Left lobe of liver (tissue), 2 donors: Measurements from ENCODE around the gene RAB31. TPM values are rescaled to one million over a fixed set of nuclear protein-coding genes. Genes with fewer than 3 reads are reported as not detected.
A peak's percentile ranks its signal among the peaks of the same experiment; 100 is the strongest.

Source experiments
- ATAC-seq: fragments of 200-7000 bp; cut with Tn5 transposase; one replicate; pipeline ENCODE4 v1.9.1; 2020; ENCODE audit warnings: mild to moderate bottlenecking, moderate library complexity
- DNase-seq: peaks from one replicate; pipeline ENCODE4 v3.0.0-alpha.2; 2020; ENCODE audit warnings: low spot score
- total RNA-seq: library from RNA; stranded (reverse); gene quantifications from one replicate; pipeline ENCODE4 v1.2.1, GENCODE V29; 2021
- donor health status: DM: no; HTN: no; CAD: no; lungs with moderate emphysema.
- donor health status: DM: no; HTN: yes; CAD: no.

RAB31 gene
- total RNA-seq, 1 donor from 2014 or later: 7.8 TPM

- DNase-seq (no peak), ATAC-seq (no peak)
Observed at GRCh38 chr18:9690418-9691188, 17.5 kb upstream of the RAB31 start.

GRCh38 chr18:9691235-9691634, 16.9 kb upstream of the RAB31 start:
- no peak for ATAC-seq

DNA sequence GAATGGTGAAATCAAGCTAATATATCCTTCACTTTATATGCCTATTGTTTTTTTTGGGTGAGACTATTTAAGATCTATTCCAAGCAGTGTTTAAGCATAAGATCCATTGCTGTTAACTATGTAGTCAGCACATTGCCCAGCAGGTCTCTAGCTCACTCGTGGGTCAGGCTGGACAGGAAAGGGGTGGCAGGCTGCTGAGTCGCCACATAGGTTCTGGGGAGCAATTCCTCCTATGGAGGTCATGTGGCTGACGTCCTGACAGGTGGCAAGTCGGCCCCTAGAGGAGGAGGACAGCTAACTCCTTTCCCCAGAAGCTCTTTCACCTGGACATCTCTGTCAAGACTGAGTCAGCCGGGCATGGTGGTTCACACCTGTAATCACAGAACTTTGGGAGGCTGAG, 13.9 kb upstream of the RAB31 start:
- no peak for ATAC-seq

More at GRCh38 chr18:9691235-9691634, 16.9 kb upstream of the RAB31 start:
- DNase-seq: no peak

GRCh38 chr18:9694952-9695495, 13.1 kb upstream of the RAB31 start:
- no peak for DNase-seq
- no peak for ATAC-seq

More for the DNA sequence above, 13.9 kb upstream of the RAB31 start:
- DNase-seq: no peak

DNA sequence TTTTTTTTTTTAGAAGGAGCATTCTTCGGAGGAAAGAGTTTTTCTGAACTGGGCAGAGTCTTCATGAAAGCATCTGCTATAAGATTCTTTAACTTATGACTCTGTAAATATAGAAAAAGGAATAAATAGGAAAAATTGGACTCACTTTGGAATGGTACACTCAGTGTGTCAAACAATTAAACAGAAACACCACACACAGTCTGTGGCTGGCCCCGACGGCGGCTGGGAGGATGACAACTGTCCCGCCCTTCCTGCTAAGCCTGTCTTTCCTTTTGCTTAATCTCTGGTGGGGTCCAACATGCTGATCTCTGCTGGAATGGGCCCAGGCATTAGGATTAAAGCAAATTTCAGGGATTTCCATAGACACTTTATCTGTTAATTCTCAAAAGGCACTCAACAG, 12.5 kb upstream of the RAB31 start:
- DNase-seq: no peak
- peak; percentile 39 for ATAC-seq

DNA sequence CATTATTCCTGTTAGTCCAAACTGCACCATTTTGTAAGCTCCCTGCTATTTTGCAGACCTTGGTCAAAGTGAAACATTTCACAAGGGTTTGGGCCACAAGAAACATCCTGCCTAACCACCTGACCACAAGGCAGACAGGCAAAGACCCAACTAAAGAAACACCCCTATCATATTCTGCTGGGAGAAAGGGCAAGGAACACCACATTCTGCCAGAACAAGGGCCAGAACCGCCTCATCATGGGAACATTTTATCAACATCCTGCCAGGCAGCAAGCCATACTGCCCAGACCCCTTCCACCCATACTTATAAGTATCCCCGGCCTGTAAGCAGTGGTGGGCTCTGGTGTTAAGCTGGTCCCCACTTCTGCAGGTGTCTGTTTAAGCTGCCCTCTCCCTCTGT, 12.0 kb upstream of the RAB31 start:
- DNase-seq: no peak
- ATAC-seq: no peak

GRCh38 chr18:9696701-9697100, 11.4 kb upstream of the RAB31 start:
- ATAC-seq (no peak), DNase-seq (no peak)

DNA sequence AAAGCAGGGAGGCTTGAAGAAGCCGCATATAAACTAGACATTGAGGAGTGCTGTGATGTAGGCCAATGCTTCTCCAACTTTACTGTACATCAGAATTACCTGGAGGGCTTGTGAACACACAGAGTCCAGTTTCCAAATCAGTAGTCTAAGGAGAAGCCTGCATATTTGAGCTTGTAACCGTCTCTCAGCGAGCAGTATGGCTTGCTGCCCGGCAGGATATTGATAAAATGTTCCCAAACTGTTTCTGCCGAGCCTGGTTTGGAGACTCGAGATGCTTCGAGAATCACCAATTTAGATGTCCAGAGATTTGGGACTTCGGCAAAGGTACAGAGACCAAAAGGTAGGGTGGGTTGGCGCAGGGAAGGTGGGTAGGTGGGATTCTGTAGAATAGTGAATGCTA, 11.0 kb upstream of the RAB31 start:
- DNase-seq: no peak
- ATAC-seq: no peak

- ATAC-seq (no peak), DNase-seq (no peak)
Observed at GRCh38 chr18:9698497-9698896, 9.6 kb upstream of the RAB31 start.

DNA sequence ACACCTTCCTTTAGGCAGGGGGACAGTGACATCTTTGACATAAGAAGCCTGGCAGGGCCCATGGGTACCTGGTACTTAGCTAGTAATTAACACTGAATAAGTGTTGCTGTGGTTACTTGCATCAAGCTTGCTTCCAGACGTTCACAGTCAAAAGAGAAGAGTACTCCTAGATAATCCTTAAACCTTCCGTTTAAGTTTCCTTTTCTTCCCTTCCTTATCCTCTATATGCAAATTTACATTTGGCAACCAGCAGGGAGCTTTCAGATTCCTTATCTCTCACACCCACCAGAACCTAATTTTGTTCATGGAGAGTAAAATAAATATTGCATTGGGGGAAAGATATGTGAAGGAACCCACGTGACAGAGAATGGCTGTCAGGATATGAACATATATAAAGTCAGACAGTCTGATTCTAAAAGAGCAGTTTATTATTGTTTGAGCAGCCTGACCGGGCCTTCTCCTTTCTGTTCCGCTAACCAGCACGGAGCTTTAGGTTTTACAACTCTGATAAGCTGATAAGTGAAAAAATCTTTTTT, 7.8 kb upstream of the RAB31 start:
- DNase-seq: no peak

DNA sequence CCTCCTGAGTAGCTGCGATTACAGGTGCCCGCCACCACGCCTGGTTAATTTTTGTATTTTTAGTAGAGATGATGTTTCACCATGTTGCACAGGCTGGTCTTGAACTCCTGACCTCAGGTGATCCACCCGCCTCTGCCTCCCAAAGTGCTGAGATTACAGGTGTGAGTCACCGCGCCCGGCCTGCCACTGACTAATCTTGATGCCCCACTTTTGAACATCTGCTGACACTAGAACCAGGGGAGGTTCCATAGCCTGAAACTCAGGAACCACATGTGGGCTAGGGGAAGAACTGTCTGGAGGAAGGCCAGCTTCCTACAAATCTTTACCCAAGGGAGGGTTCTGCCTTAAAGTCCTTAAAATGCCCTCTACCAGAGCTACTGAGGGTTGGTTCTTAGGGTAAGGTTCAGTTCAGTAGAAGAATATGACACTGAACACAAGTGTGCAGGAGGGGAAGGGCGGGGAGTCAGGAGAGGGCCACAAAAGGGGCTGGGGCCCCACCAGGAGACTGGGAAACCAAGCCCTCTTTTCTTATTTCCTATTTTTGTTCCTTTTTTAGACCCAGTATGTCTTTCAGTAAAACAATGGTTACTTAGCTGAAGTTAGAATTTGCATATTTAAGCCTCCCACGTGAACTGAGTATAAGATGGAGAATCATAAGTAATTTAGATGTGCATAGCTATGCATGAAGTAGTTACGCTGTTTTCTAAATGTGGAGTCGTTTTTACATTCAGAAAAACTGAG, 6.3 kb upstream of the RAB31 start:
- ATAC-seq: peak; percentile 21
- no peak for DNase-seq

More for the DNA sequence above, 7.8 kb upstream of the RAB31 start:
- ATAC-seq: no peak

DNA sequence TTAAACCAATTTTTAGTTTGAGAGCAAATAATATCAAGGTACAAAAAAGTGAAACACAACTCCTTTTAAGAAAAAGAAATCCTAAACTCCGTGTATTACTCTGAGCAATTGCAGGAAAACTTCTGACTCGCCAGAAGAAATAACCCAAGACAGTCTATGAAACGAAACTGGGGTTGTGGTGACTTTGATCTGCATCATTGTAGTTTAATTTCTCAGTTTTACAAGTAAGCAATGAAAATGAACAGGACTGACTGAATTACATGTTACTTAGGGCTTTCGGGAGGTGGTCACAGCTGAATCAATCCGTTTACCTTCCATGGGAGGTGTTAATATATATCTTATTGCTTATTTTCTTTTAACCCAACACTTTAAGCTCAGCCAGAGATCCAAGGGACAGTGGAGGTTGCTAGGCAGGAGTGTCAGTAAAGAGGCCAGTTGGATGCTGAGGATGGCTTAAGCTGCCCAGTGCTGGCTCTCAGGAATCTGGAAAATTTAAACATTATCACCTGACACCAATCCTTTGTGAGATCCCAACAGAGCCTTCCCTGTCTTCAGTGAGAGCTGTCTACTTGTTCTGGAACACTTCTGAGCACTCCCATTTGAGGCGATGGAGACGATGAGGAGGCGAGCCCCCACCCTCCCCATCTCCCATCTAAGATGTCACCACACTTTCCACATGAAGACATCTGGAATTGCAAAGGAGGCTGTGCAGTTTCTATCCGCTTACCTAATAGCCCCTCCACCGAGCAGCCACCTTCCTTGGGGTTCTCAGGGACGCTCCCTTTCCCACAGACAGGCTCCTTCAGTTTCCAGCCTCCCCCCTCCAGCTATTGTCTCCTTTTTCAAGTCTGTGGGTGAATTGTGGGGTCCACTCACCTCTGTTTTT, 3.6 kb upstream of the RAB31 start:
- ATAC-seq (no peak), DNase-seq (no peak)

GRCh38 chr18:9705183-9705829, 2.8 kb upstream of the RAB31 start:
- DNase-seq (no peak), ATAC-seq (no peak)

DNA sequence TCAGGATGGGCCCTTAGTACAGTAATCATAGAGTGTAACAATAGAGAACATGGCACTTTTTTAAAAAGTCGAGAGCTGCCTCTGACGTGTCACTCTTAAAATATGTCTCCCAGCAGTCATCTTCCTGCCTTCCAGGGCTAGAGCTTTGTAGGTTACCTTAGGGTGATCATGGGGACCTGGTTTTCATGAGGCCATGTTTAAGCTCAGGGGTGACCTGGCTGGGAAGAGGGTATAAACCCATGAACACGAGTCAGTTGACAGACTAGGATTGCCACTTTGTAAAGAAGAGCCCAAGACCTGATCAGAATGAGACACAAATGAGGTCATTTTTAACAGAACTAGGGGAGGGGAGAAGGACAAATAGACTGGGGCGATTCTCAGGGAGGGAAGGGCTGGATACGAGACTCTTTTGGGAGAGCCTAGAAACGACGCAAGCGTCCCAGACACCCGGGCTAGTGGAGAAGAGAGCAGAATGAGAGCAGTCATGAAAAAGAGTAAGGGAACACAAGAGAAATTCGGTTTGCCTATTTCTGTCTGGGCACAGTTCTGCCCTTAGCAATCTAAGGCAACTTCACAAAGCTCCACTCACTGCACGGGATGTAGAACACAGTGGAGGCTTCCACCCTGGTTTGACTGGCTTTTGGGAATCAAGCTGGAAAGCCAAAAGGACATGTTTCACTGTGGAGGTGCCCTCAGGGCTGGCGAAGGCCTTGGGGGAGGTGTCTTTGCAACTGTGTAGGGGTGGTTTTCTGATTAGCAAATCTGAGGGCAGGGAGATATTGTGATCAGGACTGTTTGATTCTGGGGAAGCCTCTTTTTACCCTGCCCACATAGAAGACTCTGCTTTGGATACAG, 1.8 kb upstream of the RAB31 start:
- ATAC-seq (no peak), DNase-seq (no peak)

DNA sequence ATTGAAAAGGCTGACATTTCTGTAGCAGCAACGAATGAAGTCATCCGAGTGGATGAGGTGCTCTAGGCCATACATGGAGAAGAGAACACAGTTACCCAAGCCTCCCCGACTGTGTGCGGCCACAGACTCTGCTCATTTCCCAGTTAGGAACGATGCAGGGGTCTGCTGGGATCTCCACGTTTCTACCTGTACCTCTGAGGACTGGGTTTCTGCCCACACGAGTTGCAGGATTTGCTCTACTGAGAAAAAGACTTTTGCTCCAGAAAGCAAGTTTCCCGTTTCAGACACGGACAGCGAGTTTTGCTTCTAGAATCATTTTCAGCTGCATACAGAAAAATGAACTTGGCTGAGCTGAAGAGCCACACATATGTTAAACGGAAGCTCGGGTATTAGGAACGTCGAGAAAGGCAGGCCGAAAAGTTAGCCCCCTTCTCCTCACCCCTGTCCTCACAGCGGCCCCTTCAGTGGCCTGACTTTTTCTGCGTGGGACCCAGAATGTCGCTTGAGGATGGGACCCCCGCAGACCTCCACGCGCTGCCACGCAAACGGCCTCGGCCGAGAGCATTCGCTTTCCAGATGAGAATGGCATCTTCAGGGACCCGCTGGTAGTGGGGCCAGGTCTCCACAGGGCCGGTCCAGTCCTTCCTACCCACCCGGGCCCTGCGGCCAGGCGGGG, 582 bp upstream of the RAB31 start:
- DNase-seq: no peak
- ATAC-seq: peak; percentile 7

DNA sequence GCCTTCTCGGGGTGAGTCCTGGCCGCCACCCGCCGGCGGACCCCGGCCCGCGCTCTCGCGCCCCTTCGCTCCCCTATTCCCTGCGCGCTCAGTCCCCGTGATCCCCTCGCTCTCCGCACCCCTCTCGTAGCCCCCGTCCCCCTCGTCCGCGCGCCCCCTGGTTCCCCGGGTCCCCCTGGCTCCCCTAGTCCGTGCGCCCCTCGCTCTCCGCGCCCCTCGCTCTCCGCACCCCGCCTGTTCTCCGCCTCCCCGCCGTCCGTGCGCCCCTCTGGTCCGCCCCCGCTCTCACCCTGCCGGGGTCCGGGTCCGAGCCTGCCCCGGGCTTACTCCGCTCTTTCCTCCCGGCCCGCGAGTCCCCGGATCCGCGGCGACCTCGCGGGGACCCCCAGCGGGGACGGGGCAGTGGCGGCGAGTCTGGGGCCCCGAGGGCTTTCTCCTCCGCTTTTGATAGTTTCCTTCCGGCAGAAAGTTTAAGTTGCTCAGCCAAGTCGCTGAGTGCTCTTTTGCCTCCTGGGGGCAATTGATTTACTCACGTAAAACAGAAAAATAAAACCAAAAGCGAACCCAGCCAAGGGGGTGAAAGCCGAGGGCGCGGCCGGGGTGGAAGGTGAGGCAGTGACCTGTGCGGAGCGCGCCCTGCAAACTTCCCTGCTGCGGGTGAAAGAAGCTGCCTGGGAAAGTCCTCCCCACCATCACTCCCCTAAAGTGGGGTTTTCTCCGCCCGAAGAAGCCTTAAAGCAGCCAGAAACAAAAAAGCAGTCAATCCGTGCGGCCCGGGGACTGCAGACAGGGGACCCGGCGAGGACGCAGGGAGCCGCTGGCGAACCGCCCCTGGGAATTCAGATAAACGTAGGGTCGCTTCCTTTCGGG, 568 bp downstream of the RAB31 start:
- ATAC-seq: peak; percentile 23
- DNase-seq: no peak

- DNase-seq (no peak), ATAC-seq (no peak)
Observed at GRCh38 chr18:9709304-9709877, 1.3 kb downstream of the RAB31 start.
